NCI-H1105 (cell line): Measurements from ENCODE around the gene L3MBTL2.

Experiments used
- DNase-seq: peaks from one replicate; lab custom pipeline; 2025; lab: John Stamatoyannopoulos, UW

The L3MBTL2 gene

DNA sequence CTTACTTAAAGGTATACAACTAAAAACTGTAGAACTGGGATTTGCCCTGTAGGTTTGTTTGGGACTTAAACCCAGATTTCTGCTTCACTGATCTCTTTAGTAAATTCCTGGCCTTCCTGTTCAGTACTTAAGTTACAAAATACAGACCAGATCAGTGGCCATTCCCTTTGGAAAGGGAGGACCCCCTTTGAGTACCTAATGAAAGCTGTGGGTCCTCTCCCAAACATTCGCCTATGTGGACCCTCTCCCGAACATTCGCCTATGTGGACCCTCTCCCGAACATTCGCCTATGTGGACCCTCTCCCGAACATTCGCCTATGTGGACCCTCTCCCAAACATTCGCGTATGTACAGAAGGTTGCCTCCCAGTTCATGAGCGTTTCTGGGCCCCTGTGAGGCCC lies 10.3 kb downstream of the L3MBTL2 start:
- no peak for DNase-seq

DNA sequence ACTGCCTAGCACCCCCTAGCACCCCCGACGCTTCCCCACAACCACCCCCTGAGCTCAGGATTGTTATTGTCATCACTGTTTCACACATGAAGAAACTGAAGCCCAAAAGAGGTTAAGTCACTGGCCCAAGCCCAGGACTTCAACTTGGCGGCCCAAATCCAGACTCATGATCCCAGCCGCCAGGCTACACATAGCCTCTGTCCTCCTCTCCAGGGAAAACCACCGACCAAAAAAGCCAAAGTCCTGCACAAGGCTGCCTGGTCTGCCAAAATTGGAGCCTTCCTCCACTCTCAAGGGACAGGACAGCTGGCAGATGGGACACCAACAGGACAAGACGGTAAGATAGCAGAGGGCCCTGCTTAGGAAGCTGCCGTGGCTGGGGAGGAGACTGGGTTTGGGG lies 10.8 kb downstream of the L3MBTL2 start:
- no peak for DNase-seq

- peak; percentile 62 for DNase-seq
Measured at GRCh38 chr22:41216984-41217383, 11.9 kb downstream of the L3MBTL2 start.

GRCh38 chr22:41217553-41218157 lies 12.5 kb downstream of the L3MBTL2 start:
- DNase-seq, result peak; percentile 62

DNA sequence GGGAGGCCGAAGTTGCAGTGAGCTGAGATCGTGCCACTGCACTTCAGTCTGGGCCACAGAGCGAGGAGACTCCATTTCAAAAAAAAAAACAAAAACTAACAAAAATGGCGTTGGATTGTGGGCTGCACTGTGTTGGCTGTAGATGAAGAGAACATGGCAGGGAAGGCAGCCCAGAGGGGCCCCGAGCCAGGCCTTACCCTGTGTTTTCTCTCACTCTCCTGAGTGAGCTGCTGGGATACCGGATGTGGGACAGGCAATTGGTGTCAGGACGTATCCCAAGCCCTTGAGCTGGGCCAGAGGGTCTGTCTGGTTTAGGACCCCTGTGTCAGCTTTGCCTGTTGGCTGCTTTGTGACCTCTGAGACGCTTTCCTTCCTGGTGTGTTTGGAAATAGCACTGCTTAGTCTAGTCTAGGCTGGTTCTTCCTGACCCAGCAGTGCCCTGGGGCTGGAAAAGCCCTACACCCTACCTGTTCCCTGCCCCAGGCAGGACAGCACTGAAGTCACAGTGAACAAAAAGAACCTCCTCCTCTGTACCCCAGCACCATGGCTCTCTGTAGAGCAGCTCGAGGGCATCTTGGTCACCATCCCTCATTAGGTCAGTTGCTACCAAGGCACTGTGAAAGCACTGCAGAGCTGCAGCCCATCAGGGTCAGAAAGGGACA lies 17.9 kb downstream of the L3MBTL2 start:
- no peak for DNase-seq

GRCh38 chr22:41223535-41223934 lies 18.4 kb downstream of the L3MBTL2 start:
- DNase-seq, result no peak

DNA sequence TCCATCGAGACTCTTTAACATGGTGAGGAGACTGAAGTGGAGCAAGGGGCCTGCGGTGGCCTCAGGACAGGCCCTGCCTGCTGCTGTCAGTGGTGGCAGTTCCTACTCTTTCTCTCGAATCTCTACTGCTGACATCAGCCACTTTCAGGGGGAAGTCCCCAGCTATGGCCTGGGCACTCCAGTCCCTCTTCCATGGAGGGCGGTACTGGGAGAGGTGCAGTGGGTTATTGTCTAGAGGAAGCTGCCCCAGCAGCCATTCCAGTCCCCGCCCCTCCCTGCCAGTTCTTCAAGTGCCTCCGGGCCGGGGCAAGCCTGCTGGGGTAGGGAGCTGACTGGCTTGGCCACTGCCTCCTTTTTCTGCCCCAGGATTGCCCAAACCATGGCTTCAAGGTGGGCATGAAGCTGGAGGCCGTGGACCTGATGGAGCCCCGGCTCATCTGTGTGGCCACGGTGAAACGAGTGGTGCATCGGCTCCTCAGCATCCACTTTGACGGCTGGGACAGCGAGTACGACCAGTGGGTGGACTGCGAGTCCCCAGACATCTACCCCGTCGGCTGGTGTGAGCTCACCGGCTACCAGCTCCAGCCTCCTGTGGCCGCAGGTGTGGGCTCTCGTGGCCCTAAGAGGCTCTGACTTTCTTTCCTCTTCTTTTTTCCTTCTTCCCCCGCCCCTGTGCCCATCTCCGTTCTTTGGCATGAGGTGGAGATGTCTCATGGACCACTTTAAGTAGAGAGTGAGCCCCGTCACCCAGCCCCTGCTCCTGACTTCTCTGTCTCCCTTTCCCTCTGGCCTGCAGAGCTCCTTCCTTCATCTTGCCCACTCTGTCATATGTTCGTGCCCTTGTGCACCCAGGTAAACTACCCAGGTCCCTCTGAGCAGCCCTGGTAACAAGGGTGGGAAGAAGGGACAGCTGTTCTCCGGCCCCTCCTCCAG lies 21.9 kb downstream of the L3MBTL2 start:
- DNase-seq, result no peak

DNA sequence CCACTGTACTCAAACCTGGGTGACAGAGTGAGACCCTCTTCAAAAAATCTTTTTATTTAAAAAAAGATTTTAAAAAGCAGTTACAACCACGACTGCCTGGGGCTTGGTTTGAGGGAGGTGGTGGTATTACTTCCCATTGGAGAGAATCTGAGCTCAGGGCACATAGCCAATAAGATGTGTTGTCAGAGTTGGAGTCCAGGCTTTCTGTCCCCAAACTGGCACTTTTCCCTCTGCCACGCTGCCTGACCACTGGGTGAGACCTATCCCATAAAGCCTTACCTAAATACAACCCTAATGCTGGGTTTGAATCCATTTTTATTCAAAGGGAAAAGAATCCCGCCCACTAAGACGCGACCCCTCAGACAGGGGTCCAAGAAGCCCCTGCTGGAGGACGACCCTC lies 24.1 kb downstream of the L3MBTL2 start:
- no peak for DNase-seq

DNA sequence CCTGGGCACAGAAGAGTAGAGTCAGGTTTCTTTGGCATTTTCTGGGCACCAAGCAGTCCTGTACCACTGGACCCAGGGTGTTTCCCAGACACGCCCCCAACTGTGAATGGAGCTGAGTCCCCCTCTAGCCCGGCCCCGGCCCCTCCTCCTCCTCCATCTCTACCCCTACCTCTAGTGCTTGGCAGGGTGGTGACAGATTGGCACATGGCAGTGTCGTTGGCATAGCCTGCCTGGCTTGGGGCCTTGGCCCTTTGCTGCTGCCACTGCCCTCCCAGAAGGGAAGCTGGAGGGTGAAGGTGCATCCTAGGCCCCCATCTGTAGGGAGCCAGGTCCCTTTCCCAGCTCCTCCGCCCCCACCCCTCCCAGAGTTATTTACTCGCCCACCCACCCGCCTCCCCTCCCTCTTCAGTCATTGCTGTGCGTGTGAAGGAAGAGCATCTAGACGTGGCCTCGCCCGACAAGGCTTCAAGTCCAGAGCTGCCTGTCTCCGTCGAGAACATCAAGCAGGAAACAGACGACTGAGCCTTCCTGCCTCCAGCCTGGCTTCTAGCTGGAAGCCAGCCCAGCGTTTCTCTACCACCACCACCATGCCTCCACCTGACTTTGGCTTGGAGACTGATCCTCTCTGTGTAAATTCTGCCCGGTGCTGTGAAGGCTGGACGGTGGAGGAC lies 24.8 kb downstream of the L3MBTL2 start:
- no peak for DNase-seq

DNA sequence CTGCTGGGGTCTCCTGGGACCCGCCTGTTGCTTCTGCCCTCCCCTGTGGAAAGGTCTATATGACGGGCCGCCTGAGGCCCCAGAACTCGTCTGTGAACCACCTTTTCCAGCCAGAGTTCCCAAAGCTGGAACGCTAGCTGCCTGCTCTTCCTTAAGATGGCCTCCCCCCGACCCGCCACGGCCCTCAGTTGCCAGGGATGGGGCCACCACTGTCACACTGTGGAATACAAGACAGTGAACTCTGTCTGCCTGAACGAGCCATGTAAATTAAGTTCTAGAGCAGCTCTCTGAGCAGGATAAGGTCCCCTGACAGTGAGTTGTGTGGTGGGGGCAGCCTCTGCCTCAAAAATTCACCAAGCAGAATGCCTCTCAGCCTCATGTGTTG lies 25.3 kb downstream of the L3MBTL2 start:
- no peak for DNase-seq

DNA sequence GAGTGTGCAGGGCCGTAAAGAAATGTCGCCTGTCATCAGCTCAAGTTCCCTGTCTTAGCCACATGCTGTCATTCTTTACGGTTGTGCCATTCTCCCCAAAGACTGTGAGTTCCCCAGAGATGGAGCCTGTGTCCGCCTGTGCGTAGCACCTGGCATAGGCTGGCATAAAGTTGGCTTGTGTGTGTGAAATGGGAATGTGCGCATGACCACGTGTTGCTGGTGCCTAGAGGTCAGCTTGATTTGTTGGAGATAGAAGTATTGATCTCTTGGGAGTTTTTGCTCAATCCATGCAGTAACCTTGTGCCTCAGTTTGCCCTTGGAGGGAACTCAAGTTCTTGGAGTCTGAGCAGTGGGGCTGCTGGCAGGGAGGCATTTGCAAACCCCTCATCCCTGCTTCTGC lies 26.3 kb downstream of the L3MBTL2 start:
- no peak for DNase-seq

DNA sequence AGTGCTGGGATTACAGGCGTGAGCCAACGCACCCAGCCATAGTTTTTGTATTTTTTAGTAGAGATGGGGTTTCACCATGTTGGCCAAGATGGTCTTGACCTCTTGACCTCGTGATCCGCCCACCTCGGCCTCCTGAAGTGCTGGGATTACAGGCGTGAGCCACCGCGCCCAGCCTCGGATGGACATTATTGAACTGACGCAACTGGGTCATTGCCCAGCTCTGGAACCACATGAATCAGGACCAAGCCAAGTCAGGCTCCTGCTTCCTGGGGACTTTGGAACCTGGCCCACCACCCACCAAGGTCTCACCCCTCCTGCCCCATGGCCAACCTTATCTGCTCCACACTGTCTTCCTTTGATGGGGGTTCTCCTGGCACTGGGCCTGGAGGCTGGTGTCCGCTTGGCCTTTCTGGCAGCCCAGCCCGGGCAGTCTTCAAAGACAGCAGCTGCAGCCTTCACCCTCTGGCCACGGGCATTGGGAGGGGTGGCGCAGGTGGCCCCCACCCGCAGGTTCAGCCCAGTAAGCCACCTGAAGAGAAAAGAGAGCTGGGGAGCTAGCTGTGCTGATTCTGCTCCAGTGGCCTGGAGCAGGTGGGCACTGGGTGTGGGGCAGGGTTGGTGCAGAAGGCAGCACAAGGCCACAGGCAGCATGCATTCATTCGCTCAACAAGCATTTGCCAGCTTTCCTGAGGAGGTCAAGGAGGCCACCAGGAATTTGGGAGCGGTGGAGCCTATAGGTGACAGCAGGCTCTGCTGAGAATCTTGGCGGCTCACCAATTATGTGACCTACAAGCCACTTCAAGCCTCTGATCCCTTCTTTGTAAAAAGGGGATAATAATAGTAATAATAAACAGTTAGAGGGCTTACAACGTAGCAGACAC lies 29.9 kb downstream of the L3MBTL2 start:
- no peak for DNase-seq

DNA sequence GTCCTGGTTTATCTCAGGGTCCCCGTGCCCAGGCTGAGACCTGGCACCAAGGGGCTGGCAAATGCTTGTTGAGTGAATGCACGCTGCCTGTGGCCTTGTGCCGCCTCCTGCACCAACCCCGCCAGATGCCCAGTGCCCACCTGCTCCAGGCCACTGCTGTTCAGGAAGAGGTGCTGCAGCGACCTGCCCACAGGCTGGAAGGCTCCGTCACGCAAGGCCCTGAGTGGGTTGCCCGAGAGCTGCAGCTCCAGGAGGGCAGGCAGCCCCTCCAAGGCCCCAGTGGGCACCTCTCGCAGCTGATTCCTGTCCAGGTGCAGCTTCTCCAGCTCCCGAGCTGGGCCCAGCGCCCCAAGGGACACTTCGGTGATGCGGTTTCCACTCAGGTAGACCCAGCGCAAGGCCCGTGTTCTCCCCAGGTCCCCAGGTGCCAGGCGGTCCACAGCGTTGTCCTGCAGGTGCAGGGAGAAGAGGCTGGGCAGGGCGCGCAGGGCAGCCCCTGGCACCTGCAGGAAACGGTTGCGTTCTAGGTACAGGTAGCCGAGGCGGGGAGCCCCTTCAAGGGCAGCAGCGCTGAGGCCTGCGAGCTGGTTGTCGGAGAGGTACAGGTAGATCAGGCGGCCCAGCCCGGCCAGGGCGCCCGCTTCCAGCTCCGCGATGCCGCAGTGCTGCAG lies 32.1 kb downstream of the L3MBTL2 start:
- no peak for DNase-seq

DNA sequence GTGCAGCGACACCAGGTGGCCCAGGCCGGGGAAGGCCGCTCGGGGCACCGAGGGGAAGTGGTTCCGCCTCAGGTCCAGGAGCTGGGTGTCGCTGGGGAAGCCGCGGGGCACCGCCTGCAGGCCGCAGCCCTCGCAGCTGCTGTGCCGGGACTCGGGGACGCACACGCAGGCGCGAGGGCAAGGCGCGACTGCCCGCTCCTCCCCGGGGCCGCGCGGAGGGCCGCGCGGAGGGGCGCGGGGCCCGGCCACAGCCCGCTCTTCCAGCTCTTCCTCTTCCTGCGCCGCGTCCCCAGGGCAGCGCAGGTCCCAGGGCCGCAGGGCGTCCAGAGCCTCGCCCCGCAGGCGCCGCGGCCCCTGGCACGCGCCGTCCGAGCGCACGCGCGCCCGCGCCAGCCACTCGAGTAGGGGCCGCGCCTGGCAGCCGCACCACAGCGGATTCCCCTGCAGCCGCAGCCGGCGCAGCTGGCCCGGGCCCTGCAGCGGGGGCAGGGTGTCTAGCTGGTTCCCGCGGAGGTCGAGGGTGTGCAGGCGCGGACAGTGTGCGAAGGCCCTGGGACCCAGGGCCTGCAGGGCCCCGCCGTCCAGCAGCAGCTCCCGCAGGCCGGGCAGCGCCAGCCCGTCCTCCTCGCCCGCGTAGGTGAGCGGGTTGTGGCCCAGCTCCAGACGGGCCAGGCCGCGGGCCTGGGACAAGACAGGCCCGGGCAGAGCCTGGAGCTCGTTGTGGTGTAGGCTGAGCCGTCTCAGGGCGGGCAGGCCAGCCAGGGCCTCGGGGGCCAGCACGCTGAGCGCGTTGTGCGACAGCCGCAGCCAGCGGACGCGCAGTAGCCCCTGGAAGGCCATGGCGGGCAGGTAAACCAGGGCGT lies 32.8 kb downstream of the L3MBTL2 start:
- DNase-seq, result peak; percentile 66

DNA sequence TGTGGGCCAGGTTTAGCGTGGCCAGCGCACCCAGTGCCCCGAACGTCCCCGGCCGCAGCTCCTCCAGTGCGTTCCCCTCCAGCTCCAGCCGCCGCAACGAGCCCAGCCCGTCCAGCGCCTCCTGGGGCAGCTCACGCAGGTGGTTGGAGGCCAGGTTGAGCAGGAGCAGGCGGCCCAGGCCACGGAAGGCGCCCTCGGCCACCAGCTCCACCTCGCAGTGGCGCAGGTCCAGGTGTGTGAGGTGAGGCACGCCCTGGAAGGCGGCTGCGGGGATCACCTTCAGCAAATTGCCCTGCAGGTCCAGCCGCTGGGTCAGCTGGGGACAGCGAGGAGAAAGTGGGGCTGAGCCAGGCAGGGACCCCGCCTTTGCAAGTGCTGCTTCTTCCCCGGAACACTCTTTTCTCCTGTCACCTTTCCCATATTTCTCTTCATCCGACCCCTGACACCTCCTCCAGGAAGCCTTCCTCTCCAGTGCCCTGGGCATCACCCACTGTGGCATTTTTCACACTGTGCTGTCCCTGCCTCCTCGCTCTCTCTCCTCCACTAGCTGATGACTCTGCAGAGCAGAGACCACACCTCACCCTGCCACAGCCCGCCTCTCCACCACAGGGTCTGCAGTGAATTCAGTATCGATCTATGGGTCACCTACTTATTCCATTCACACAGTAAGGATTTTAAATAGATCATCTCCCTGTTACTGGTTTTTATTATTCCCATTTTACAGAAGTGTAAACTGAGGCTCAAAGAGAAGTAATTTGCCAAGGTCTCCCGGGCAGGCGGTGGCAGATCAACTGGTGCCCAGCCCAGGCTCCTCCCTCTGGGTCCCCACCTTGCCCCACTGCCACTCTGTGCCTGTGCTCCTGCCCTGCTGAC lies 33.7 kb downstream of the L3MBTL2 start:
- DNase-seq, result no peak

- no peak for DNase-seq
Measured at GRCh38 chr22:41239443-41240128, 34.5 kb downstream of the L3MBTL2 start.

DNA sequence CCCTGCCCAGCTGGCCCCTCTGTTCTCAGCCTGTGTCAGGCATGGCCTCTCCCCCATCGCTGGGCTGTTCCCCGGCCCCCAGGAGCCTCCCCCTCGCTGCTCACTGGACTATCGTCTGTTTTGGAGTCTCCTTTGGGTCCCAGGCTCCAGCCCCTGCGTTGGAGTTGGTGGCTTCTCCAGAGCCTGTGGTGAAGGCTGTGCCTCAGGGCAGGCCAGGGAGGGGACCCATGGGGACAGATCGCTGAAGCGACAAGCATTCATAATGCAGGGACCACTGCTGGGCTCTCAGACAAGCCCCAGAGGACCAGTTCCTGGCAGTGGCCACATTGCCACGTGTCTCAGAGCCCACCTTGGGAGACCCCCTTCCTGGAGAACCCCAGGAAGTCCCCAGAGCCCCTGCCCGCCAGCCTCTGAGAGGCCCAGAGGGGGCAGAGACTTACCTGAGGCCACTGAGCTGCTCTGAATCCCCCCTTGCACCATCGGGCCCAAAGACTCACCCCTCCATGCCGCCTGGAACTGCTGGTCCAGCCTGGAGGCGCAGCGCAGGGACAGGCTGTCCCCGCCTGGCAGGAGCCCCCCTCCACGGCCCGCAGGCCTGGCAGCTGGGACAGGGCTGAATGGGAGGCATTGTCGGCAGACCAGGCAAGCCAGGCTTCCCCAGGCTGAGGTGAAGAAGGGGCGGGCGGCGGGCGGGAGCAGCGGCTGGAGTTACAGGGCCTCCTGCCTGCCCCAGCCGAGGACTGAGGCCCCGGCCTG lies 35.4 kb downstream of the L3MBTL2 start, which contains the start of gene CHADL:
Gene CHADL (minus strand): TSS at position 555 of the 756 bp plus-strand sequence. CDS start 50 bp downstream, at position 505.
- DNase-seq, result no peak
